Karpas-422 (cell line): ENCODE results near the gene ERGIC1. TPM values are rescaled to one million over a fixed set of nuclear protein-coding genes. Genes with fewer than 3 reads are reported as not detected.
"Not testable (repeated sequence)": the region's sequence is repeated elsewhere in the genome, so short reads cannot be mapped to it uniquely, and the experiment has no call there.

Experiments used
- DNase-seq: peaks from one replicate; pipeline ENCODE4 v3.0.0-alpha.2; 2015
- H2AFZ ChIP-seq: fragments of 200-600 bp; sonication (generic); 2 replicates; pipeline ENCODE4 v1.6.1; 2014; ENCODE audit warnings: antibody characterized with exemption, low read length, mixed read lengths
- H3K27ac ChIP-seq: fragments of 200-600 bp; sonication (generic); 2 replicates; pipeline ENCODE4 v1.5.1; 2014; ENCODE audit warnings: mild to moderate bottlenecking, low read length, moderate library complexity
- H3K27me3 ChIP-seq: fragments of 200-600 bp; sonication (generic); 2 replicates; pipeline ENCODE4 v1.6.1; 2014; ENCODE audit warnings: low read length, mixed read lengths
- H3K36me3 ChIP-seq: fragments of 200-600 bp; sonication (generic); 2 replicates; pipeline ENCODE4 v1.6.1; 2014; ENCODE audit warnings: low read length, mixed read lengths; ENCODE audit not compliant: insufficient read depth
- H3K4me1 ChIP-seq: fragments of 200-600 bp; sonication (generic); 2 replicates; pipeline ENCODE4 v1.6.1; 2014; ENCODE audit warnings: mild to moderate bottlenecking, low read length, mixed read lengths
- H3K4me2 ChIP-seq: fragments of 200-600 bp; sonication (generic); 2 replicates; pipeline ENCODE4 v1.6.1; 2014; ENCODE audit warnings: low read length, low read depth, mild to moderate bottlenecking; ENCODE audit not compliant: poor library complexity, severe bottlenecking
- H3K4me3 ChIP-seq: fragments of 200-600 bp; sonication (generic); 2 replicates; pipeline ENCODE4 v1.5.1; 2014; ENCODE audit warnings: mild to moderate bottlenecking, antibody characterized with exemption, low read length, mixed read lengths
- H3K79me2 ChIP-seq: fragments of 200-600 bp; sonication (generic); 2 replicates; pipeline ENCODE4 v1.6.1; 2014; ENCODE audit warnings: mild to moderate bottlenecking, low read length, mixed read lengths
- H3K9ac ChIP-seq: fragments of 200-600 bp; sonication (generic); 2 replicates; pipeline ENCODE4 v1.6.0; 2014; ENCODE audit warnings: low read length
- H3K9me2 ChIP-seq: fragments of 200-600 bp; sonication (generic), shearing (Covaris generic); replicated peaks from 2 replicates; pipeline ENCODE4 v1.6.0; 2014; ENCODE audit warnings: mild to moderate bottlenecking, low read length, moderate library complexity; ENCODE audit not compliant: insufficient read depth
- H3K9me3 ChIP-seq: fragments of 300-700, 200-600 bp; sonication (generic); 2 replicates; pipeline ENCODE4 v1.6.1; 2014; ENCODE audit warnings: low read length, mixed read lengths
- H4K20me1 ChIP-seq: fragments of 200-600 bp; sonication (generic); 2 replicates; pipeline ENCODE4 v1.6.1; 2014; ENCODE audit warnings: mild to moderate bottlenecking, antibody characterized with exemption, low read length, low read depth; ENCODE audit not compliant: insufficient read depth
- total RNA-seq: library from RNA; depleted of rRNA; stranded (reverse); fragments of >200 nt; shearing (Covaris generic); gene quantifications from 2 replicates; pipeline ENCODE4 v1.2.3, GENCODE V29; 2014; ENCODE audit warnings: low replicate concordance

Gene ERGIC1
- total RNA-seq, 1 experiment from 2014 or later = 67.2 TPM

DNA sequence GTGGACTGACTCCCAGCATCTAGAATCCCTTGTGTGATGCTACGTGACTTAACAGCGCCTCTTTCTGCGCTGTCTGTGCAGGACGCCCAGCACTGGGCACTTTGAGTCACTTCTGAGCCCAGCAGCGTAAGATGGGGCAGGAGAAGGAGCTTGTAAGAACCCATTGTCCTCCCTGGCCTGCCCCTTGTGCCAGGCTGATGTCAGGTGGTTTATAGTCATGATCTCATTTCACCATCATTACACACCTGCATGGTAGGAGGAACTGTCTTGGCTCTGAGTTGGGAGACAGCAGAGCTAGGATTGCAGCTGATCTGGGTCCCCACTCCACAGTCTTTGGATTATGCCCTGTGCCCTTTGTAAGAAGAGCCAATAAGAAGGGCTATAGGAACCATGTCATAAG lies 12.2 kb downstream of the ERGIC1 start:
- Histone ChIP-seq H4K20me1 (peaks cover 41% of the 10 kb centered on the region), H3K4me1 (peaks cover 23% of the 10 kb centered on the region), H3K9me2 (no peaks in the 10 kb centered on the region), H3K36me3 (no peaks in the 10 kb centered on the region), H3K4me3 (no peak overlapping the region), H3K27me3 (no peaks in the 10 kb centered on the region), H3K79me2 (peaks cover 17% of the 10 kb centered on the region), H3K27ac (no peak overlapping the region), H2AFZ (no peak overlapping the region), H3K9me3 (no peaks in the 10 kb centered on the region), H3K9ac (no peak overlapping the region), H3K4me2 (no peak overlapping the region)
- DNase-seq = no peak

DNA sequence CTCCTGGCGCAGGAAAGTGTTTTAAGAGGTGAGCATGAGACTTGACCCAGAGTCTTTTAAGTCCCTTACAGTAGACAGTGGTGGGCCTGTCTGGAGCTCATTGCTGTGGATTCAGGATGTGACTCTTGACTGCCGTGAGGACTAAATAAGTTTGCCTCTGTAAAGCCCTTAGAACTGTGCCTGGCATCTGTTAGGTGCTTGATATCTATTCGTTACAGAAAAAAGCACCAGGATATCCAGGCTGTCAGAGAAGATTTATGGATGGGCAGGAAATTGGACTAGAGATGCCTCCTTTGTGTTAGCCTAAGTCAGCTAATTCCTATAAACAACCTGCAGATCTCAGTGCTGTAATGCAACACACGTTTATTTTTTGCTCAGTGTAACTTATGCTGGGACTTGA lies 12.6 kb downstream of the ERGIC1 start:
- Histone ChIP-seq H2AFZ (no peak overlapping the region), H3K27me3 (no peaks in the 10 kb centered on the region), H3K9me3 (no peaks in the 10 kb centered on the region), H3K4me1 (peaks cover 23% of the 10 kb centered on the region), H3K9ac (no peak overlapping the region), H4K20me1 (peaks cover 41% of the 10 kb centered on the region), H3K36me3 (no peaks in the 10 kb centered on the region), H3K79me2 (peaks cover 22% of the 10 kb centered on the region), H3K4me2 (no peak overlapping the region), H3K9me2 (no peaks in the 10 kb centered on the region), H3K4me3 (no peak overlapping the region), H3K27ac (no peak overlapping the region)
- DNase-seq = no peak

DNA sequence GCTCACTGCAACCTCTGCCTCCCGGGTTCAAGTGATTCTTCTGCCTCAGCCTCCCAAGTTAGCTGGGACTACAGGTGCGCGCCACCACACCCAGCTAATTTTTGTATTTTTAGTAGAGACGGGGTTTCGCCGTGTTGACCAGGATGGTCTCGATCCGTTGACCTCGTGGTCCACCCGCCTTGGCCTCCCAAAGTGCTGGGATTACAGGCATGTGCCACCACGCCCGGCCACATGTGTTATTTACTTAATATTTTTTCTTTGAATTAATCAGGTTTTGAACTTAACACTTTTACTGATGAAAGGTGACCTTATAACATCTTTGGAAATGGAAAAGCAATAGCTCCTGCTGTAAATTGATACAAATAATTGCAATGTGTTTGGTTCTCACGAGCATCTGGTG lies 13.5 kb downstream of the ERGIC1 start:
- not testable (repeated sequence) for H3K27me3 ChIP-seq, H3K27ac ChIP-seq, H3K4me2 ChIP-seq, H2AFZ ChIP-seq, H3K4me3 ChIP-seq, H3K9me3 ChIP-seq, H3K9me2 ChIP-seq, DNase-seq, H3K9ac ChIP-seq, H3K36me3 ChIP-seq
- Histone ChIP-seq H4K20me1 (peaks cover 41% of the 10 kb centered on the region), H3K79me2 (peaks cover 22% of the 10 kb centered on the region), H3K4me1 (peaks cover 23% of the 10 kb centered on the region)

DNA sequence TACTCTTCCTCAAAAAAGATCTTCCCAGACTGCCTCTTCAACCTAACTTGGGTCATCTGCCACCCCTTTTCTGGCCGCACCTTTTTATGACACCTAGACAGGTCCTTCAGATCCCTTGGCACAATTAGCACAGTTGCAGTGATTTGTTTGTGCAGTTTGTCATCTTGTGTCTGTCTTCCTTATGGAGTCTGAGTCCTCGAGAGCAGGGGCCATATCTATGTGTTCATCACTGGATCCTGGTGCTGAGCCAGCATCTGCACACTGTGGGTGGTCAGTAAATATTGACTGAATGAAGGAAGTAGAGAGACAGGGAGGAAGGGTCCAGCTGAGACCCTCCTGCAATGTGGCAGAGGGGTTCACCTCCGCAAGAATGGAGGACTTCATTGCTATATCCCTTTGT lies 14.4 kb downstream of the ERGIC1 start:
- no peaks in the 10 kb centered on the region for H3K9me2 ChIP-seq
- H3K4me3 ChIP-seq = no peak overlapping the region
- no peaks in the 10 kb centered on the region for H3K9me3 ChIP-seq
- H4K20me1 ChIP-seq = peaks cover 40% of the 10 kb centered on the region
- H3K4me2 ChIP-seq = no peak overlapping the region
- no peak overlapping the region for H3K9ac ChIP-seq
- H2AFZ ChIP-seq = no peak overlapping the region
- no peaks in the 10 kb centered on the region for H3K27me3 ChIP-seq
- DNase-seq = no peak
- no peak overlapping the region for H3K27ac ChIP-seq
- H3K36me3 ChIP-seq = no peaks in the 10 kb centered on the region
- peaks cover 27% of the 10 kb centered on the region for H3K79me2 ChIP-seq
- H3K4me1 ChIP-seq = peaks cover 23% of the 10 kb centered on the region

DNA sequence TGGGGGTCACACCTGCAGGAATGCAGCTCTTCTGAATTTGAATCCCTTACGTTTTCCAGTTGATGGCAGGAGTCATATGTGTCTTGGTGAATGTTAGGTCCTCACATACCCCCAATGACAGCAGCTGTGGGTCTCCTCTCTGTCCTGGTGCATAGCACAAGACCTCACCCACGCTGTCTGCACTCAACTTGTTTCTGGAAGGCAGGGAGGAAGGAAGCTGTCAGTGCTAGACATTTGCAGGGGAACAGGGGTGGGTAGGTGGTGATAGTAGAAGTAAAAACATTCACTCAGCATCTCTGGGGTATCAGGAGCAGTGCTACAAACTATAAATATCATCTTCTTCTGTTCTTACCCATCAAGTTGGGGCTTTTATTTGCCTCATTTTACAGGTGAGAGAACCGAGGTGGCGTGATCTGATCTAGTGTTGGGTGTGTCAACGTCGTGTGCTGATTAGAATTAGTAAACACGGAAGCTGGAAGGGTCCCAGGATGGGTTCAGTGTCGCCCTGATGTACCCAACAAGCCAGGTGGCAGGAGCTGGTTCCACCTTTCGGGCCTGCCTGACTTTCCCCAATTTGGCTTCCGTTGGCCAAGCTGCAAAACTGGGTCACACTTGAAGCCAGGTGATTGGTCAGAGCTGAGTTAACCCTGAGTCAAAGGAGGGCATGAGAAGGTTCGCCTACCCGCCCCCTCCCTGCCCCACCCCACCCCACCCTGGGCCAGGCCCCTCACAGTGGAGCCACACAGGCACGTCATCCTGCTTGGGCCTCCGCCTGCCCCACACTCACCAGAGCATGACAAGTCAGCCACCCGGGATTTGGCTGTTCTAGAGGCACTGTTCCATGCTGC lies 15.8 kb downstream of the ERGIC1 start:
- H3K4me3 ChIP-seq = no peak overlapping the region

DNA sequence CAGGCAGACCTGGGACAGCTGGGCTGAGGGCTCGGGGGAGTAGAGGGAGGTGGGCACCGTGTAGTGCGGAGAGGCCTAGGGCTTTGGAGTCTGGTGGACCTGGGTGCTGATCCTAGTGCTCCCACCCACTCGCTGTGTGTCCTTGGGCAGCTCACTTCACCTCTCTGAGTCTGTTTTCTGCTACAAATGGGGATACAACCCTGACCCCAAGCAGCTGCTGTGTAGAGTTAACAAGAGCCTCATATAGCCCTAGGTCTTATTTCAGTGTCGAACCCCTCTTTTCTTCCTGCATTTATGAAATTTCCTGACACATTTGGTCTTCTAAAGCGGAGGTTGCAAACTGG lies 16.4 kb downstream of the ERGIC1 start:
- DNase-seq = no peak
- Histone ChIP-seq H3K9me2 (no peaks in the 10 kb centered on the region), H3K27ac (0 out of 2 replicates have a peak overlapping the region, but pooled peaks have one; percentile 36), H3K4me2 (no peak overlapping the region), H3K27me3 (no peaks in the 10 kb centered on the region), H3K4me3 (no peak overlapping the region), H3K36me3 (no peaks in the 10 kb centered on the region), H3K9me3 (no peaks in the 10 kb centered on the region), H3K9ac (no peak overlapping the region), H3K4me1 (peaks cover 23% of the 10 kb centered on the region), H2AFZ (no peak overlapping the region), H3K79me2 (peaks cover 27% of the 10 kb centered on the region), H4K20me1 (peaks cover 29% of the 10 kb centered on the region; the same call in 1 of the 2 replicates)

More for the DNA sequence above, 15.8 kb downstream of the ERGIC1 start:
- H3K27me3 ChIP-seq = no peaks in the 10 kb centered on the region
- H3K9me2 ChIP-seq = no peaks in the 10 kb centered on the region
- H3K27ac ChIP-seq = peak overlapping the region; percentile 43; the same call in 1 of the 2 replicates
- DNase-seq = peak; percentile 60
- no peaks in the 10 kb centered on the region for H3K36me3 ChIP-seq
- H4K20me1 ChIP-seq = peaks cover 32% of the 10 kb centered on the region; the same call in 1 of the 2 replicates
- peaks cover 27% of the 10 kb centered on the region for H3K79me2 ChIP-seq
- no peaks in the 10 kb centered on the region for H3K9me3 ChIP-seq
- H2AFZ ChIP-seq = no peak overlapping the region
- H3K4me2 ChIP-seq = peak overlapping the region; percentile 36
- H3K9ac ChIP-seq = peak overlapping the region; percentile 3; the same call in 1 of the 2 replicates
- peaks cover 23% of the 10 kb centered on the region for H3K4me1 ChIP-seq

DNA sequence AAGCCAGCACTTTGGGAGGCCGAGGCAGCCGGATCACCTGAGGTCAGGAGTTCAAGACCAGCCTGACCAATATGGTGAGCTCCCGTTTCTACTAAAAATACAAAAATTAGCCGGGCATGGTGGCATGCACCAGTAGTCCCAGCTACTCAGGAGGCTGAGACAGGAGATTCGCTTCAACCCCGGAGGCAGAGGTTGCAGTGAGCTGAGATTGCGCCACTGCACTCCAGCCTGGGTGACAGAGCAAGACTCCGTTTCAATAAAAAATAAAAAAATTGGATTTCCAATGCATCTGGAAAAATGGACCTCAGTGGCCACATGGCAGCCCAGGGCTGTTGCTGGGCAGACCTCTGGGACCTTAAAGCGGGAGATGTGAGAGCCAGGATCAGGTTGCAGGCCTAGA lies 17.2 kb downstream of the ERGIC1 start:
- not testable (repeated sequence) for H3K4me2 ChIP-seq, H3K4me3 ChIP-seq
- H3K4me1 ChIP-seq = peaks cover 23% of the 10 kb centered on the region

DNA sequence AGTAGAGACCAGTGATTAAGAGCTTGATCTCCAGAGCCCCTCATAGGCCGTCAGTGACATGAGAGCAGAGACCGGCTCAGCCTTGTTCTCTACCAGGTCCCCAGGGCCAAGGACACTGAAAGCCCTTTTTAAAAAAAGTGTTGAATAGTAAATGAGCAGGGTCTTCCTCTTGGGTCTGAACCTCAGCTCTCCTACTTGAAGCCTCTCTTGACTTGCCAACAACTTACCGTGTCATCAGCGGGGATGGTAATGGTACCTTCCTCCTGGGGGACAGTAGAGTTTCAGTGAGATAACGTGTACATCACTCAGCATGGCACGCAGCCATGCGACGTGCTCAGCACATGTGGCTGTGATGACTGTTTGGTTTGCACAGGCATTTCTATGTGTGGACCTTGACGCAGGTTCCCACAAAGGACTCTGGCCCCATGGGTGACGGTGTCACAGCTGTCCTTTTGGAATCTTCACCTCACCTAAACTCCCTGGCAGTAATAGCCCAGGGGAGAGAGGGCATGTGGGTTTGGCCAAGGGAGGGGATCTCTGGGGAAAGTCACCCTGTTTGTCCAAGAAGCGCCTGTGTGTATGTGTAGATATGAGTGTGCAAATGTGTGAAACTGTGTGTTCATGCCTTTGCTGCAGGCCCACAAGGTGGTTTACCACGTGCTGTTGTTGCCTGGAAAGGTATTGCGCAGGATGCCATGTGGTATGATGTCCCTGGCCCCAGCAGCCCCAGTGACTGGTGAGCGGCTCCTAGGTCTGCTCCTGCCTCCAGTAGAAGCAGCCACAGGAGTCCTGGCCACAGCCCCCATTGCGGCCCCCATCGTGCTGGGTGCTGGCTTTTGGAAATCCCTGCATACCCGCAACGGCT lies 18.7 kb downstream of the ERGIC1 start:
- Histone ChIP-seq H3K4me3 (no peak overlapping the region), H3K36me3 (no peaks in the 10 kb centered on the region), H2AFZ (no peak overlapping the region), H3K27ac (no peak overlapping the region), H3K9me2 (no peaks in the 10 kb centered on the region), H3K9me3 (no peaks in the 10 kb centered on the region), H3K4me2 (no peak overlapping the region), H3K9ac (no peak overlapping the region), H3K4me1 (peaks cover 23% of the 10 kb centered on the region), H3K27me3 (no peaks in the 10 kb centered on the region), H3K79me2 (peaks cover 23% of the 10 kb centered on the region), H4K20me1 (peaks cover 16% of the 10 kb centered on the region)
- DNase-seq = no peak

More for the DNA sequence above, 17.2 kb downstream of the ERGIC1 start:
- not testable (repeated sequence) for H3K9ac ChIP-seq, DNase-seq, H3K9me2 ChIP-seq, H3K9me3 ChIP-seq, H3K27me3 ChIP-seq, H3K36me3 ChIP-seq, H3K27ac ChIP-seq, H2AFZ ChIP-seq
- Histone ChIP-seq H4K20me1 (peaks cover 25% of the 10 kb centered on the region), H3K79me2 (peaks cover 27% of the 10 kb centered on the region)
